ENCODE data around the gene UNG. TPM values are rescaled to one million over a fixed set of nuclear protein-coding genes. Genes with fewer than 3 reads are reported as not detected.

UNG gene
- total RNA-seq, 2 experiments from 2014 or later = 69.9 TPM

GRCh38 chr12:109157986-109158385, 60.6 kb downstream of the UNG start:
- POLR2A ChIA-PET = no interaction called here
- Mint-ChIP-seq H3K9me3 (ENCODE audit: low read depth) (no peaks in the 10 kb centered on the region), H3K27me3 (no peaks in the 10 kb centered on the region), H3K36me3 (ENCODE audit: low read depth) (no peaks in the 10 kb centered on the region), H3K4me1 (peaks cover 17% of the 10 kb centered on the region), H3K4me3 (no peak overlapping the region), H3K27ac (no peak overlapping the region)
- DNase-seq (no peak), ATAC-seq (no peak)
- intact Hi-C loops (cut with DNase I, micrococcal nuclease) = no loop called here
- CTCF ChIA-PET = no interaction called here

GRCh38 chr12:109160433-109160832, 63.0 kb downstream of the UNG start:
- no peaks in the 10 kb centered on the region for H3K9me3 Mint-ChIP-seq (ENCODE audit: low read depth)
- ChIA-PET CTCF (interaction anchor here (0.6 to 0.8 kb wide), 2 partner anchors 28 to 425 kb away, joined by 3 read pairs; no protein-coding TSS in a partner anchor), POLR2A (no interaction called here)
- intact Hi-C loops (cut with DNase I, micrococcal nuclease) = no loop called here
- peaks cover 5% of the 10 kb centered on the region for H3K4me1 Mint-ChIP-seq
- H3K4me3 Mint-ChIP-seq = no peak overlapping the region
- no peak for ATAC-seq
- no peak overlapping the region for H3K27ac Mint-ChIP-seq
- H3K27me3 Mint-ChIP-seq = no peaks in the 10 kb centered on the region
- no peak for DNase-seq
- peaks cover 2% of the 10 kb centered on the region for H3K36me3 Mint-ChIP-seq (ENCODE audit: low read depth)

Other genes starting within 250 kb of the UNG start
- gene SSH1, start 240.0 kb upstream of the UNG start, total RNA-seq = 10 to 100 TPM; 25.0 to 25.4 TPM
- not detected for gene DAO, start 217.5 kb upstream of the UNG start, total RNA-seq
- gene SVOP, start 76.5 kb upstream of the UNG start, total RNA-seq = not detected
- 10 to 100 TPM in 1 of 2 experiments, 1 to 10 TPM in 1; 9.2 to 14.5 TPM for gene USP30, start 45.0 kb upstream of the UNG start, total RNA-seq
- 10 to 100 TPM; 32.1 to 33.3 TPM for gene ALKBH2, start 4.1 kb upstream of the UNG start, total RNA-seq
- gene ACACB, start 19.0 kb downstream of the UNG start, total RNA-seq = 10 to 100 TPM; 11.5 to 13.3 TPM
- not detected for gene FOXN4, start 211.7 kb downstream of the UNG start, total RNA-seq